Measurements from ENCODE around the gene SLC6A18.

SLC6A18 gene

GRCh38 chr5:1194378-1194777 lies 30.8 kb upstream of the SLC6A18 start:
- peaks cover 4% of the 10 kb centered on the region for H3K4me1 Mint-ChIP-seq
- no peak overlapping the region for H3K27ac Mint-ChIP-seq
- ATAC-seq (ENCODE audit: low read depth) (no peak), DNase-seq (ENCODE audit: low spot score in 2 of 2) (no peak)
- no peak overlapping the region for H3K4me3 Mint-ChIP-seq
- H3K9me3 Mint-ChIP-seq, result no peaks in the 10 kb centered on the region
- H3K27me3 Mint-ChIP-seq, result peaks cover 26% of the 10 kb centered on the region
- peaks cover 1% of the 10 kb centered on the region for H3K36me3 Mint-ChIP-seq

GRCh38 chr5:1195439-1195838 lies 29.7 kb upstream of the SLC6A18 start:
- peaks cover 1% of the 10 kb centered on the region for H3K36me3 Mint-ChIP-seq
- H3K27me3 Mint-ChIP-seq, result peaks cover 25% of the 10 kb centered on the region
- no peaks in the 10 kb centered on the region for H3K9me3 Mint-ChIP-seq
- DNase-seq (ENCODE audit: low spot score in 2 of 2) (no peak), ATAC-seq (ENCODE audit: low read depth) (no peak)
- peaks cover 4% of the 10 kb centered on the region for H3K4me1 Mint-ChIP-seq
- no peak overlapping the region for H3K4me3 Mint-ChIP-seq
- H3K27ac Mint-ChIP-seq, result no peak overlapping the region

- Mint-ChIP-seq H3K36me3 (no peaks in the 10 kb centered on the region), H3K4me1 (peaks cover 2% of the 10 kb centered on the region), H3K9me3 (no peaks in the 10 kb centered on the region), H3K27ac (no peak overlapping the region), H3K27me3 (peaks cover 22% of the 10 kb centered on the region), H3K4me3 (no peak overlapping the region)
- no peak for ATAC-seq (ENCODE audit: low read depth)
- DNase-seq (ENCODE audit: low spot score in 2 of 2), result no peak
Observed at GRCh38 chr5:1195916-1196315, 29.3 kb upstream of the SLC6A18 start.

GRCh38 chr5:1196562-1196961 lies 28.6 kb upstream of the SLC6A18 start:
- Mint-ChIP-seq H3K4me3 (no peak overlapping the region), H3K36me3 (no peaks in the 10 kb centered on the region), H3K27ac (no peak overlapping the region), H3K9me3 (no peaks in the 10 kb centered on the region), H3K4me1 (no peaks in the 10 kb centered on the region), H3K27me3 (peaks cover 20% of the 10 kb centered on the region)
- ATAC-seq (ENCODE audit: low read depth), result no peak
- DNase-seq (ENCODE audit: low spot score in 2 of 2), result no peak

- H3K9me3 Mint-ChIP-seq, result no peaks in the 10 kb centered on the region
- H3K4me3 Mint-ChIP-seq, result no peak overlapping the region
- no peaks in the 10 kb centered on the region for H3K4me1 Mint-ChIP-seq
- ATAC-seq (ENCODE audit: low read depth) (no peak), DNase-seq (ENCODE audit: low spot score in 2 of 2) (no peak)
- H3K27ac Mint-ChIP-seq, result no peak overlapping the region
- H3K36me3 Mint-ChIP-seq, result no peaks in the 10 kb centered on the region
- H3K27me3 Mint-ChIP-seq, result peaks cover 9% of the 10 kb centered on the region
Observed at GRCh38 chr5:1197876-1198666, 27.1 kb upstream of the SLC6A18 start.

GRCh38 chr5:1199340-1199648 lies 25.9 kb upstream of the SLC6A18 start:
- peaks cover 9% of the 10 kb centered on the region for H3K27me3 Mint-ChIP-seq
- H3K4me1 Mint-ChIP-seq, result no peaks in the 10 kb centered on the region
- no peak overlapping the region for H3K4me3 Mint-ChIP-seq
- ATAC-seq (ENCODE audit: low read depth) (no peak), DNase-seq (ENCODE audit: low spot score in 2 of 2) (no peak)
- H3K36me3 Mint-ChIP-seq, result no peaks in the 10 kb centered on the region
- H3K27ac Mint-ChIP-seq, result no peak overlapping the region
- no peaks in the 10 kb centered on the region for H3K9me3 Mint-ChIP-seq

GRCh38 chr5:1199649-1200494 lies 25.3 kb upstream of the SLC6A18 start:
- Mint-ChIP-seq H3K27ac (no peak overlapping the region), H3K4me3 (no peak overlapping the region), H3K4me1 (no peaks in the 10 kb centered on the region), H3K9me3 (no peaks in the 10 kb centered on the region), H3K36me3 (no peaks in the 10 kb centered on the region), H3K27me3 (peaks cover 9% of the 10 kb centered on the region)
- DNase-seq (ENCODE audit: low spot score in 2 of 2) (no peak), ATAC-seq (ENCODE audit: low read depth) (no peak)

- ATAC-seq (ENCODE audit: low read depth), result no peak
Observed at GRCh38 chr5:1200495-1201326, 24.5 kb upstream of the SLC6A18 start.

GRCh38 chr5:1201327-1202025 lies 23.7 kb upstream of the SLC6A18 start, which contains the start of gene SLC6A19:
Gene SLC6A19, plus strand, starts transcription at chr5:1201595. Its CDS starts 56 bp downstream, at chr5:1201651.
- Mint-ChIP-seq H3K27me3 (peaks cover 13% of the 10 kb centered on the region), H3K4me3 (no peak within 1 kb of the TSS), H3K9me3 (no peaks in the 10 kb centered on the region), H3K36me3 (no peaks in the 10 kb centered on the region), H3K27ac (no peak within 1 kb of the TSS), H3K4me1 (no peaks in the 10 kb centered on the region)
- DNase-seq (ENCODE audit: low spot score in 2 of 2) (no peak), ATAC-seq (ENCODE audit: low read depth) (no peak)

More at GRCh38 chr5:1200495-1201326, 24.5 kb upstream of the SLC6A18 start:
- no peaks in the 10 kb centered on the region for H3K4me1 Mint-ChIP-seq
- no peaks in the 10 kb centered on the region for H3K36me3 Mint-ChIP-seq
- no peak overlapping the region for H3K4me3 Mint-ChIP-seq
- no peak for DNase-seq (ENCODE audit: low spot score in 2 of 2)
- peaks cover 9% of the 10 kb centered on the region for H3K27me3 Mint-ChIP-seq
- H3K27ac Mint-ChIP-seq, result no peak overlapping the region
- no peaks in the 10 kb centered on the region for H3K9me3 Mint-ChIP-seq

GRCh38 chr5:1202026-1202797 lies 23.0 kb upstream of the SLC6A18 start:
- no peak for DNase-seq (ENCODE audit: low spot score in 2 of 2)
- ATAC-seq (ENCODE audit: low read depth), result no peak
- Mint-ChIP-seq H3K4me3 (no peak overlapping the region), H3K9me3 (no peaks in the 10 kb centered on the region), H3K4me1 (no peaks in the 10 kb centered on the region), H3K36me3 (no peaks in the 10 kb centered on the region), H3K27ac (no peak overlapping the region), H3K27me3 (peaks cover 6% of the 10 kb centered on the region)

- no peak for DNase-seq (ENCODE audit: low spot score in 2 of 2)
- no peak overlapping the region for H3K4me3 Mint-ChIP-seq
- ATAC-seq (ENCODE audit: low read depth), result no peak
- H3K36me3 Mint-ChIP-seq, result no peaks in the 10 kb centered on the region
- peaks cover 9% of the 10 kb centered on the region for H3K27me3 Mint-ChIP-seq
- no peaks in the 10 kb centered on the region for H3K9me3 Mint-ChIP-seq
- no peaks in the 10 kb centered on the region for H3K4me1 Mint-ChIP-seq
- no peak overlapping the region for H3K27ac Mint-ChIP-seq
Observed at GRCh38 chr5:1202798-1203185, 22.4 kb upstream of the SLC6A18 start.

GRCh38 chr5:1203311-1203967 lies 21.7 kb upstream of the SLC6A18 start:
- Mint-ChIP-seq H3K27ac (no peak overlapping the region), H3K9me3 (no peaks in the 10 kb centered on the region), H3K36me3 (no peaks in the 10 kb centered on the region), H3K4me1 (no peaks in the 10 kb centered on the region), H3K4me3 (no peak overlapping the region), H3K27me3 (peaks cover 9% of the 10 kb centered on the region)
- no peak for DNase-seq (ENCODE audit: low spot score in 2 of 2)
- no peak for ATAC-seq (ENCODE audit: low read depth)
